ENCODE measurements around the gene CBY2. TPM values are rescaled to one million over a fixed set of nuclear protein-coding genes. Genes with fewer than 3 reads are reported as not detected.
"Not testable (repeated sequence)": the region's sequence is repeated elsewhere in the genome, so short reads cannot be mapped to it uniquely, and the experiment has no call there.

CBY2 gene, protein sequence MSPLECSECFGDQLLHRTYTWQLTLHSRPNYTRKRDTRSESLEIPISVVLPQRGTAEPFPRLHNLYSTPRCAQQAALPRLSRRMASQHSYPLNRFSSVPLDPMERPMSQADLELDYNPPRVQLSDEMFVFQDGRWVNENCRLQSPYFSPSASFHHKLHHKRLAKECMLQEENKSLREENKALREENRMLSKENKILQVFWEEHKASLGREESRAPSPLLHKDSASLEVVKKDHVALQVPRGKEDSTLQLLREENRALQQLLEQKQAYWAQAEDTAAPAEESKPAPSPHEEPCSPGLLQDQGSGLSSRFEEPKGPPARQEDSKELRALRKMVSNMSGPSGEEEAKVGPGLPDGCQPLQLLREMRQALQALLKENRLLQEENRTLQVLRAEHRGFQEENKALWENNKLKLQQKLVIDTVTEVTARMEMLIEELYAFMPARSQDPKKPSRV
- 1 to 10 TPM in 1 of 3 donors, under 1 TPM in 2; 0.74 to 1.1 (median 0.75) TPM for polyA plus RNA-seq (ENCODE audit: insufficient read length in 3 of 3)
- long read RNA-seq, donor 1, result 0 reads
- long read RNA-seq, donor 2, result 0 reads
- long read RNA-seq, donor 3, result 0 reads
- long read RNA-seq, donor 4, result 0 reads
- long read RNA-seq, donor 5, result 0 reads
- long read RNA-seq, donor 6, result 0 reads
- long read RNA-seq, donor 7, result 0 reads
- long read RNA-seq, donor 8, result 0 reads
- long read RNA-seq, donor 9, result 0 reads
- long read RNA-seq, donor 10, result 0 reads
- long read RNA-seq, donor 11, result 0 reads
- long read RNA-seq, donor 12, result 0 reads
- long read RNA-seq, donor 13, result 0 reads
- long read RNA-seq, donor 14, result 0 reads
- long read RNA-seq, donor 15, result 0 reads
- long read RNA-seq, donor 16, result 0 reads

DNA sequence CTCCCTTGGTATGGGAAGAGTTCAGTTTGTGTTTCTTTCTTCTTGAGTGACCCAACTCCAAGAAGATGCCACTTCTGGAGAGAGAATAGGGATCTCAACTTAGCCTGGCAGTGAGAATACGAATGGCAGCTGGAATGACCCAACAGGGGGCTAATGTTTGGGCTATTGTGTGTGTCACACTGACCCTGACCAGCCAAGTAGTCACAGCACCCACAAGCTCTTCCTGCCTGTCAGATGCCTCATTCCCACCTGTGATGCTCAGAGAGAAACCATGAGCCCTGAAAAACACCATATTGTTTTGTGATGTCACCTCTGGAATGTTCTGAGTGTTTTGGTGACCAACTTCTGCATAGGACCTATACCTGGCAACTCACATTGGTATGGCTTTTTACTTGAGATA is at the start of gene CBY2:
CBY2 (plus strand) TSS at position 233 of the 400 bp plus-strand sequence; CDS start at position 304, 71 bp downstream.
- DNase-seq, result no peak

DNA sequence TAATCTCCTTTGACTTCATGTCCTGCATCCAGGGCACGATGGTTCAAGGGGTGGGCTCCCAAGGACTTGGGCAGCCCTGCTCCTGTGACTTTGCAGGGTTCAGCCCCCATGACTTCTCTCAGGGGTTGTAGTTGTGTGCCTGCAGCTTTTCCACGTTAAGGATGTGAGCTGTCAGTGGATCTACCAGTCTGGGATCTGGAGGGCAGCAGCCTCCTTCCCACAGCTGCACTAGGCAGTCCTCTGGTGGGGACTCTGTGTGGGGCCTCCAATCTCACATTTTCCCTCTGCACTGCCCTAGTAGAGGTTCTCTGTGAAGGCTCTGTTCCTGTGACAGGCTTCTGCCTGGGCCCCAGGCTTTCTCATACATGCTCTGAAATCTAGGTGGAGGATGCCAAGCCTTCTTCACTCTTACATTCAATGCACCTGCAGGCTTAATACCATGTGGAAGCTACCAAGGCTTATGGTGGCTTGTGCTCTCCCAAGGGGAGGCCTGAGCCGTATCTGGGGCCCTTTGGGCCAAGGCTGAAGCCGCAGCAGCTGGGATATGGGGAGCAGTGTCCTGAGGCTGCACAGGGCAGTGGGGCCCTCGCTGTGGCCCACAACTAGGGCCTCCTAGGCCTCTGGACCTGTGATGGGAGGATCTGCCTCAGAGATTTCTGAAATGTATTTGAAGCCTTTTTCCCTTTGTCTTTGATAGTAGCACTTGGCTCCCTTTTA is 47.3 kb upstream of the CBY2 start:
- no peak for DNase-seq

DNA sequence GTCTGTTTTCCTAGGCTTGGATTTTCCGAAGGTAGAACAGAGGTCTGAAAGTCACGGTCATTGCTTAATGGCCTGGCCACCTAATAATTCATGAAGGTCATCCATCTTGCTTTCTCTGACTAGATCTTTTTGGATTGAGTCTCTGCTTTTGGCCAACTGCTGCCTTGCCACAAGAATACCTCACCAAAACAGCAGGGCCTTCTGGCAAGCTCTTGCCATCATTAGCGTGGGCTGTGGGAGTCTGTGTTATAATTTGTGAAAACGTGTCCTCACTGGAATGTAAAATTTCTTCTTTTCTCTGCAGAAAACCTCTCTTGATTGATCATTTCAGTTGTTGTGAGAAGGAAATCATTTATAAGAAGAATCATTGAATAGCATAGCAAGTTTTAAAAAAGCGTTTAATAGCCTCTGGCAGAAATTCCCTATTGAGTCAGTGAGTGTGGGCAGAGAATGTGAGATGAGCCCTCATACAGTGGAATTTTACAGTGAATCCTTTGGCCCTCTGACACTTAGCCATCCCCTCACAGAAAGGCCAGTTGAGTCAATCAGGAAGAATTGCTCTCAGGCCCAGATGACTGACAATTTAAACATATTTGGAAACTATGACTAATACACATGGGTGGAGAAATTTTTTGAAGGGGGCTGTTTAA is 43.4 kb upstream of the CBY2 start:
- no peak for DNase-seq

DNA sequence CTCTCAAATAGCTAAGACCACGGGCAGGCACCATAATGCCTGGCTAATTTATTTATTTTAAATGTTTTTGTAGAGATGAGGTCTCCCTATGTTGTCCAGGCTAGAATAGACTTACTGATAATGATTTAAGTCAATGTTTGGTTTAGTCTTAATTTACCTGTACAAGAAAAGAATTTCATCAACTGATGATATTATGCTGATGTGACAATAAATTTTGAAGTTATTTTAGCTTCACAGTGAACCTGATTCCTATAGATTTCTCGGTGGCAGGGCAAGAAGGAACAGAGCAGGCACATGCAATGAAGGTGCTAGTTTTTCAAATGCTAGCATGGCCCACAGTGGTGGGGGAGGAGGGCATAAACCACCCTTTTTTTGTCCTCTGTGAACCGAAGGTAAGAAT is 42.6 kb upstream of the CBY2 start:
- DNase-seq, result no peak

DNA sequence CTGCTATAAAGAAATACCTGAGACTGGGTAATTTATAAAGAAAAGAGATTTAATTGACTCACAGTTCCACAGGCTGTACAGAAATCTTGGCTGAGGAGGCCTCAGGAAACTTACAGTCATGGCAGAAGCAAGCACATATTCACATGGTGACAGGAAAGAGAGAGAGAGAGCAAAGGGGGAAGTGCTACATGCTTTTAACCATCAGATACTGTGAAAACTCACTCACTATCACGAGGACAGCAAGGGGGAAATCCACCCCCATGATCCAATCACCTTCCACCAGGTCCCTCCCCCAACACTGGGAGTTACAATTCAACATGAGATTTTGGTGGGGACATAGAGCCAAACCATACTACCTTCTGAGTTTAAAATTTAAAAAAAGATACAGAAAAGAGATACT is 41.7 kb upstream of the CBY2 start:
- DNase-seq, result not testable (repeated sequence)

DNA sequence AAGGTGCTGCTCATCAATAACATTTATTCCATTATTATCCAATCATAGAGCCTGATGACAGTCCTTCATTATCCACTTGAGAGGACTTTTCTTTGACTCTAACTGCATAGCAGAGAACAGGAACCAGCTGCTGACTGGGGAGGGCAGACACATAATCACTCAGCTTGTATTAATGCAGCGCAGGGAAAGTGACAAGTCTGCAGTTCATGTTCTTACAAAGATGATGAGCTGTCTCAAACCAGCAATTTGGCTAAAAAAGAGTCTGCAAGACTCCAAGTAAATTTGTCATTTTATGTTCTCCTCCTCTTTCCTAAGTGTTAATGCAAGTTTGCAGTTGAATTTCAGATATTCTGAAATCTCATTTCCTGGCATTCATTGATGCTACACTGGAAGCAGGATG is 40.0 kb upstream of the CBY2 start:
- DNase-seq, result no peak

DNA sequence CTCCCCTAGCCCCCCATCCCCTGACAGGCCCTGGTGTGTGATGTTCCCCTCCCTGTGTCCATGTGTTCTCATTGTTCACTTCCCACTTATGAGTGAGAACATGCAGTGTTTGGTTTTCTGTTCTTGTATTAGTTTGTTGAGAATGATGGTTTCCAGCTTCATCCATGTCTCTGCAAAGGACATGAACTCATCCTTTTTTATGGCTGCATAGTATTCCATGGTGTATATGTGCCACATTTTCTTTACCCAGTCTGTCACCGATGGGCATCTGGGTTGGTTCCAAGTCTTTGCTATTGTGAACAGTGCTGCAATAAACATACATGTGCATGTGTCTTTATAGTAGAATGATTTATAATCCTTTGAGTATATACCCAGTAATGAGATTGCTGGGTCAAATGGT is 39.2 kb upstream of the CBY2 start:
- DNase-seq, result not testable (repeated sequence)

DNA sequence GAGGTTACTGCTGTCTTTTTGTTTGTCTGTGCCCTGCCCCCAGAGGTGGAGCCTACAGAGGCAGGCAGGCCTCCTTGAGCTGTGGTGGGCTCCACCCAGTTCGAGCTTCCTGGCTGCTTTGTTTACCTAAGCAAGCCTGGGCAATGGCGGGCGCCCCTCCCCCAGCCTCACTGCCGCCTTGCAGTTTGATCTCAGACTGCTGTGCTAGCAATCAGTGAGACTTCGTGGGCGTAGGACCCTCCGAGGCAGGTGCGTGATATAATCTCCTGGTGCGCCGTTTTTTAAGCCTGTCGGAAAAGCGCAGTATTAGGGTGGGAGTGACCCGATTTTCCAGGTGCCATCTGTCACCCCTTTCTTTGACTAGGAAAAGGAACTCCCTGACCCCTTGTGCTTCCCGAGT is 32.5 kb upstream of the CBY2 start:
- DNase-seq, result not testable (repeated sequence)

DNA sequence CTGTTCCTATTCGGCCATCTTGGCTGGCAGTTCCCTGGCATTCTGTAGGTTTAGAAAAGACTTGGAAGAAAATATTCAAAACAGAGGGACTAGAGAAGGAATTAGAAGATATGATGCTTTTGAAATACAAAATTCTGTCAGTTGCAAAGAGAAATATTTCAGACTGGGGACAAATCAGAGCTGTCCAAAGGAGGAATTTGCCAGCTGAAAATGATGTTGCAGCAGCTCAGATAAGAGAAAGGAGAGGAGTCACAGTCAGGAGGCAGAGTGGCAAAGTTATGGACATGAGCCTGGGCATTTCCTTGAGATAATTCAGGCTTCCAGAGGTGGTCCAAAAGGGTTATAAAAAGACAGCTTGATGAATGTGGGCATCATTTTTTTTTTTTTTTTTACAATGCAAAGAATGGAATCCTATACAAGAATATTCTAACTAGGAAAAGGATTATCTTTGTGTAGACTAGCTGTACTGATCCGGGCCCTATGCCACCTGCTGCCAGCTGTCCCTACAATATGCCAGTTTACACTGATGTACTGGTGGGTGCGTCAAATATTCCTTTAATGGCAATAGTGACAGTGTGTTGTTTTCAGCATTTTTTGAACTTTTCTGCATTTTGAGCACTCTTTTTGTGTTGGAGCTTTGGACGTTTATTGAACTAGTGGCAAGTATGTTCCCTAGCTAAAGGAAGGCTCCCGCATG is 31.8 kb upstream of the CBY2 start:
- no peak for DNase-seq

DNA sequence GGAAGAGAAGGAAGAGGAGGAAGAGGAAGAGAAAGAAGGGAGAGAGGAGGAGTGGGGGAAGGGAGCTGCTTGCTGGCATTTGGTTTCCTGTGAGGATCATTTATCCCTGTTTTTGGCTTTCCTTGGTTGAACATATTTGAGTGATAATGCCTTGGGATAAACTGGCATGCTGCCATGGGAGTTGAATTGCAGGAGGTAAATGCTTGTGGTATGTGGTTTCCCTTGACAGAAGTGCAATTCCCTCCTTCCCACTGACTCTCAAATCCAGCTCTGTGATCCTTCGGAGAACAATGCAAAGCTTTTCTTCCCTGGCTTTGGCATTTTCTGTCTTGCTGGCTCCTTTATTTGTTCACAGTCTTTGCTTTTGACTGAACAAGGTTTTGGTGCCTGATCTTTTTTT is 27.2 kb upstream of the CBY2 start:
- peak; percentile 29 for DNase-seq

DNA sequence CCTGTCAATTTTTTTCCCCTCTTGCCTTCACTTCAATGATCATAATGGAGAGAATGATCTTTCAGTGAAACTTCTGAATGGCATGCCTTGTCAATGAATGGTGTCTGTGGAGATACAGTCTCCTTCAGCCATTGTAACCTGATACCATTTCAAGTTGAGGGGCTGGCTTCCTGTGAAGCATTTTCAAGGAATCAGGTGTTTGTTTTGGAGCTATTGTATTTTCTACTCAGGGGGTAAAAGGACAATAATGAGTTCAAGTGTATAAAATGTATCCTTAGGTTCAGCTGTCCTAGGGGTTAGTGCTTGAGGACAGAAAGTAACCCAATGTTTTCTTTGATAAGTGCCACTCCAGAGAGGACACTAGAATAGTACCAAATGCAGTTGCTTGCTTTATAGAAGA is 23.8 kb upstream of the CBY2 start:
- DNase-seq, result no peak

DNA sequence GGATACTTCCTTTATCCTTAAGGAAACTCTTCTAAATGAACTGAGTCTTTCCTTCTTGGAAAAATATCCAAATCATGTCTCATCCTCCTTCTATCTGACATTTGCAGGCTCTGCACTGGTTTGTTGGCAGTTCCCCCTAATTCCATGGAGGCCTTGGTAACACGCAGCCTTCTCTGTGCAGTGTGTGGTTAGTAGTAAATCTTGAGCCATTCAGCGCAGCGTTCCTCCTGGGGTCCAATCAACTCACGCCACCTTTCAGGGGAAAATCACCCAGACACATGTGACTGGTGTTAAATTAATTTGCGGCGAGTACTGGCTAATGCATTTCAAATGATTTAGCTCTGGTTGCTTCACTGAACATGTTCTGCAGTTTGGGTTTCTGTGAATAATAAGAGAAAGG is 21.0 kb upstream of the CBY2 start:
- peak; percentile 51 for DNase-seq

DNA sequence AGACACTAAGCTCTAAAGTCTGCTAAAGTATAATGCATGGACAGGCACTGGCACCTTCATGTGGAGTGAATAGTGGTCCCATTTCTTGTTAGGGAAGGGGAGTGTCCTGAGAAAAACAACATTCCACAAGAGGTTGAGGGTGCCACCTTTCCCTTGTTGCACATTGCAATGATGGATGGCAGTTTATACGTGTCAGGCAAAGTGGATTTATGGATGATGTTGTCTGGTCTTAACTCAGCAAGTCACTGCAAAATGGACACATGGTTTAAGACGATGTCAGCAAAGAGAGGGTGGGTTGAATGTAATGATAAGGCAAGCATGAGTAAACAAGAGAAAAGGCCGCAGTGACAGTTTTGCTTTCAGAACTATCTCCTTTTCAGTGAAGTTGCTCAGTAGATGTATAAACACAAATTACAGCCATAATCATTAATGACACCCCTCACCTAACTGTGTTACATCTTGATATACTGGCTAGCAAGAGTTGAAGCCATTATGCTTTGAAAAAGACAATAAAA is 19.6 kb upstream of the CBY2 start:
- DNase-seq, result no peak

DNA sequence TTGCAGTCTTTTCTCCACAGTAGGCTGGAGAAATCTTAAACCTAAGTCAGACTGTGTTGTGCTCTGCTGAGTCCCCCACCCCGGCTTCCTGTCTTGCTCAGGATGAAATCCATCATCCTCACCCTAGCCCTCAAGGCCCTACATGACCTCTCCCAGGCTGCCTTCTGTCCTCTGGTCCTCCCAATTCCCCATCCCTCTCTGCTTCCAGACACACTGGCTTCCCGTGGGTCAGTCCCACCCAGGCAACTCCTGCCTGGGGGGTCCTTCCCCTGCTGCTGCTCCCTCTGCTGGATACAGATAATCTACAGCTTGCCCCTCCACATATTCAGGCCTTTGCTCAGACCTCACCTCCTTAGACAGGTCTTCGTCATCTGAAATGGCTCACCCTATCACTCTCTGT is 18.4 kb upstream of the CBY2 start:
- DNase-seq, result no peak

DNA sequence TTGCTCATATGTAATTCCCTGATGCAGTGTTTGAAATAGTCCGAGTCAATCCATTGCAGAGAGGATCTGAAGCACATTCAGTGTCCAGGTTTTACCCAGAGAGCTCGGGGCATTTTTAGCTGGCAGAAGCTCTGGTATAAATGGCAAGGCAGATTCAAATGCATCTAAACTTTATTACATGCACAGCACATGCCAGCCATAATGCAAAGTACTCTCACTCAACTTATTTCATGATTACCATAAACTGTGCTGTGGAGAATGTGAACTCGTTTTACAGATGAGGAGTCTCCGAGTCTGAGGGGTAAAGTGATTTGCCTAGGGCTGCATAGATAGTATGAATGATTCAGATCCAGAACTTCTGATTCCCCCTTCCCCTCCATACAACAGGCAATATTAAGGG is 13.5 kb upstream of the CBY2 start:
- DNase-seq, result no peak

DNA sequence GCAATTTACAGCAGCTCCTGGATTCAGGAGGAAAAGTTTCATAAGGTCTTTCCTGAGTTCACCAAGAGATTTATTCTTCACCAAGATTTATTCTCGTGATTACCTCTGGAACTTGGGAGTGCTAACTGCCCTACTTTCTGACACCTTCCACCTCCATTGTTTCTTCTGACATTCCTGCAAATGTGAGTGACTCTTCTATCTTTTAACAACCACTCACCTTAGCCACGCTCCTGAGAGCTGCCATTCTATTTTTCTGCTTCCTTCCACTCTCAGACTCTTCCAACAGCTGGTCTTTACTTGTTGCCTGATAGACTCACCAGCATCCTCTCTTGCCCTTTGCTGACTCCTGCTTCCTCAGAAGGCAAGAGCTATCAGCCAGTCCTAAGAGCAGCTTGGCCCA is 11.5 kb upstream of the CBY2 start:
- peak; percentile 27 for DNase-seq

DNA sequence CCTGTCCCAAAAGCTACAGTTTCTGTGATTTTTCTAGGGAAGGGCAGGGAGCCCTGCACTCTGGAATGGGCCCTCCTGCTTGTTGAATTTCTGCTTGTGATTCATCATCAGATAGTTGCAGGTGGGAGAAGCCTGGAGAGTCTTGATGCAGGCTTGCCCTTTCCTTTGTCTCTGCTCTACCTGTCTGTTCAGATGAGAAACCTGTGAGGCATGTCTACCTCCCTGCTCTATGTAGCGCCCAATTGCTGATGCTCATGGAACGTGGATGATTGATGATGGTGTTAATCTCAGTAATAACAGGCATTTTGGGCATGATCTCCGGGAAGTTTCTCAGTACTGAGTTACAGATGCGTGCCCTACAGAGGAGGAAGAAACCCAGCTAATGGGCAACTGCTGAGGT is 10.9 kb upstream of the CBY2 start:
- no peak for DNase-seq

DNA sequence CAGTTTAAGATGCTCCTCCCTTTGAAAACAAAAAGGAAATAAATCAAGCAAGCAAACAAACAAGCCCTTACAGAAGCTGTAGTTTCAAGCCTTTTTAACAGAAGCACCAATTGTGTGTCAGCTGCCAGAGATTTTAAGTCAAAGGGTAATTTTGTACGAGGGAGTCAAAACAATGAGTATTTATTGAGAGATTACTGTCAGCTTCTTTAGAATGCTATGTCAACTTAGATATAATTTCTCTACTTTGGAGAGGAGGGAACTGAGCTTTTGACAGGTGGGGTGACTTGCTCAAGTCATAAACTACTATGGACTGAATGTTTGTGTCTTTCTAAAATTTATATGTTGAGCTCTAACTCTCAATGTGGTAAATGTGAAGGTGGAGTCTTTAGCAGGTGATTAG is 10.5 kb upstream of the CBY2 start:
- no peak for DNase-seq

DNA sequence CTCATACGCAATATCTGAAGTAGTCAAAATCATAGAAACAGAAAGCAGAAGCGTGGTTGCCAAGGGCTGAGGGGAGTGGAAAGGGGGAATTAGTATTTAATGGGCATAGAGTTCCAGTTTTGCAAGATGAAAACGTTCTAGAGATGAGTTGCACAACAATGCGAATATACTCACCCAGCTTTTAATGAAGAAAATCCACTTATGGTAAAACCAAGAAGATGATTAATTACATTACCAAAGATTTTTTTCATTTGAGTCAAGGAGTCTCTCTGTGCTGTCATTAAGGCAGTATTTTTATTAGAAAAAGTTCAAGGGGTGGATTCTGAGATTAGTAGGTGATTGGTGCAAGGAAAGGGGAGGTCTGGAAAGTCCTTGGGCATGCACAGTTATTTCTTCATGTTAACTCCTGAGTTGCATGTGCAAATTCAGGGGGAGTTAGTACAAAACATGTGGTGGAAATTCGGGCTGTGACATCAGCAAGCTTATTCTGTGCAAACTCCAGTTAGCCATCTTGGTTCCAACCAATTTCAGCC is 6.9 kb upstream of the CBY2 start:
- no peak for DNase-seq

DNA sequence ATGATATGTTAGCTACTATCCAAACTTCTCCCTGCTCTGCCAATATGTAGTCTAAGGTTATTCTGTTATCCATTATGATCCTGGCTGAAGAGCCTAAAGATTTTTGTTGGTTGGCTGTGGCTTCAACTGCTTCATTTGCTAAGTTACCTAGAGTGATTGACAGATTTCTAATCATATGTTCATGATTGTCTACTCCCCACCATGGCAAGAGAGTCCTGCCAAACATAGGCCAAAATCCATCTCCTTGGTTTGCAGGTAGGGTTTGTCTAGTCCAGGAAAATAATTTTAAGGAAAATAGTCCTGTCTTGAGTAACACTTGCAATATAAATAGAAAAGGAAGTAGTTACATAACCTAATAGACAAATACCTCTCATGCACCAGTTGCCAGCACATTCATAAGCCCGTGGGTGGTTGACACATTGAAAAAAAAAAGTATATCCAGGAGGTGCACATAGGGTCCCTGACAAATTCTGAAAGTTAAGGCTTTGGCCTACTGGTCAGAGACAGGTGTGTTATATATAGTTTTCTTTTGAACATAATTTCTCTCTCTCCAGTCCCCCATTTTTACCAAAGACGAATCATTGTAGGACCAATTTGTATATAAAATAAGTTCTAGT is 5.4 kb upstream of the CBY2 start:
- no peak for DNase-seq
